Measurements from ENCODE around the gene TMEM181.

GRCh38 chr6:158643836-158644230, 83.9 kb downstream of the TMEM181 start:
- TF ChIP-seq CTCF (IDR thresholded peaks at IDR 0.05) (no peak), POLR2A (IDR thresholded peaks at IDR 0.05) (no peak)

Data from right lobe of liver (tissue), 4 donors.